Testis (tissue), 2 donors: ENCODE measurements around the gene CADPS2.

Experiments
- POLR2A ChIP-seq: fragments of 450-650 bp; IDR thresholded peaks from one replicate; pipeline ENCODE4 v1.6.1; 2017; ENCODE audit warnings: antibody characterized with exemption, mild to moderate bottlenecking, moderate library complexity
- TF ChIP-seq, protein P1 (sequence below), 3 experiments: fragments of 450-650 bp in 2 of 3; fragments of 200-600 bp in 1 of 3; sonication (generic) in 1 of 3; IDR thresholded peaks; one replicate each; pipeline ENCODE4 v1.5.1; 2016 to 2019; ENCODE audit warnings: antibody characterized with exemption in 3 of 3, mild to moderate bottlenecking in 2 of 3, moderate library complexity in 1 of 3

DNA sequence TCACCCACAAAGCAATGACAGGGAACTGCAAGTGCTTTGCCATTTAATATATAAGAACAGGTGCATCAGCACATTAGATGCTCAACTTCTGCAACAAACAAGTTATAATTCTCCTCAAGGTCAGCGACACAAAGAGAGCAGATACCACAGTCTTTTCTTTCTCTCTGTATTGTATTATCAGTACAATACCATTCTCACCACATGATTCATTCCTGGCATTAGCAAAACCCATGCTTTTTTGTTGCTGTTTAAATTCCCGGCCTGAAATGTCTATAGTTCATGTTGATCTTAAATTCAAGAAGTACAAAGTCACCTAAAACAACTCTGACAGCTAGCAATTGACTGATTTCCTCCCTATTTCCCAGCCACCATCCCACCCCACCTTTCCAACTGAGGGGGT is 469.9 kb downstream of the CADPS2 start:
- TF ChIP-seq, protein P1, sequence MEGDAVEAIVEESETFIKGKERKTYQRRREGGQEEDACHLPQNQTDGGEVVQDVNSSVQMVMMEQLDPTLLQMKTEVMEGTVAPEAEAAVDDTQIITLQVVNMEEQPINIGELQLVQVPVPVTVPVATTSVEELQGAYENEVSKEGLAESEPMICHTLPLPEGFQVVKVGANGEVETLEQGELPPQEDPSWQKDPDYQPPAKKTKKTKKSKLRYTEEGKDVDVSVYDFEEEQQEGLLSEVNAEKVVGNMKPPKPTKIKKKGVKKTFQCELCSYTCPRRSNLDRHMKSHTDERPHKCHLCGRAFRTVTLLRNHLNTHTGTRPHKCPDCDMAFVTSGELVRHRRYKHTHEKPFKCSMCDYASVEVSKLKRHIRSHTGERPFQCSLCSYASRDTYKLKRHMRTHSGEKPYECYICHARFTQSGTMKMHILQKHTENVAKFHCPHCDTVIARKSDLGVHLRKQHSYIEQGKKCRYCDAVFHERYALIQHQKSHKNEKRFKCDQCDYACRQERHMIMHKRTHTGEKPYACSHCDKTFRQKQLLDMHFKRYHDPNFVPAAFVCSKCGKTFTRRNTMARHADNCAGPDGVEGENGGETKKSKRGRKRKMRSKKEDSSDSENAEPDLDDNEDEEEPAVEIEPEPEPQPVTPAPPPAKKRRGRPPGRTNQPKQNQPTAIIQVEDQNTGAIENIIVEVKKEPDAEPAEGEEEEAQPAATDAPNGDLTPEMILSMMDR (IDR thresholded peaks at IDR 0.05) = no peak
- TF ChIP-seq POLR2A = no peak
